GM21619 (cell line): ENCODE results near the gene GNB4.

Experiments used
- ATAC-seq: cut with Tn5 transposase; IDR thresholded peaks from one replicate; pipeline ENCODE4 v1.9.1; 2021; ENCODE audit not compliant: unreplicated experiment

The GNB4 gene

DNA sequence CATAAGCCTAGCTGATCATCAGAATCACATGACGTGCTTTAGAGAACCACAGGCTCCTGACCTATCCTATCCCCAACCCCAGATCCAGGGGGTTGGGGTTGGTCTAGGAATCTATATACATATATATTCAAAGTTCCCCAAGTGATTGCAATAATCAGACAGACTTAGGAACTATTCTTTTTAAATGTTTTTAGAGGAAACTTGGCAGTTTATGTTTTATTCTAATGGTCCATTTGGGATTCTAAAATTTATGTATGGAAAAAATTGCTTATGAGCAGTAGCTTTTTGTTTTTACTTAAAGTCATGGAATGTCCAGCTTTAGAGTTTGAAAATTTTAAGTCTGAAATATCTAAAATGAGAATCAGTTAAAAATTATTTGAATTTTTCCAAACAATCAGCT, 81.6 kb downstream of the GNB4 start:
- ATAC-seq, result no peak

DNA sequence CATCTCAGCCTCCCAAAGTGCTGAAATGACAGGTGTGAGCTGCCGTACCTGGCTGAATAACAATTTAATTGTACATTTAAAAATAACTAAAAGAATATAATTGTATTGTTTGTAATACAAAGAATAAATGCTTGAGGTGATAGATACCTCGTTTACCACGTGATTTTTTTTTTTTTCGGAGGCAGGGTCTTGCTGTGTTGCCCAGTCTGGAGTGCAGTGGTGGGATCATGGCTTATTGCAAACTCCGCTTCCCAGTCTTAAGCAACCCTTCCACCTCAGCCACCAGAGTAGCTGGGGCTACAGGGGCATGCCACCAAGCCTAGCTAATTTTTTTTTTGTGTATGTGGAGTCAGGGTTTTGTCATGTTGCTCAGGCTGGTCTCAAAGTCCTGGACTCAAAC, 87.9 kb downstream of the GNB4 start:
- no peak for ATAC-seq

DNA sequence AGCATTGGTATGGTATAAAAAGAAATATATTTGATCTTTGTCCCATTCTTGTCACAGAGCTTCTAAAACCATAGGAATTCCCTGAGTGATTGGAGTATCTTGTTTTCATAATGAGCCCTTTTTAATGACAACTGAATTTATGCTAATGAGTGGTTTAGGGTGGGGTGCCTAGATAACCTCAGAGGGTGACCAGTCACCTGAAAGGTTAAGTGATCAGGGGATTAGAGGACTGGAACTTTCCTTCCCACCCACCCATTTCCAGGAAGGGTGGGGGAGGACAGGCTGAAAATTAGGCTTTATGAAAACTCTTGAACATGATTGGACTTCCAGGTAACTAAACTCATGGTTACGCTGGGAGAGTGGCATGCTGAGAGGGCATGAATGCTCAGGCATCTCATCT, 95.3 kb downstream of the GNB4 start:
- ATAC-seq, result no peak

DNA sequence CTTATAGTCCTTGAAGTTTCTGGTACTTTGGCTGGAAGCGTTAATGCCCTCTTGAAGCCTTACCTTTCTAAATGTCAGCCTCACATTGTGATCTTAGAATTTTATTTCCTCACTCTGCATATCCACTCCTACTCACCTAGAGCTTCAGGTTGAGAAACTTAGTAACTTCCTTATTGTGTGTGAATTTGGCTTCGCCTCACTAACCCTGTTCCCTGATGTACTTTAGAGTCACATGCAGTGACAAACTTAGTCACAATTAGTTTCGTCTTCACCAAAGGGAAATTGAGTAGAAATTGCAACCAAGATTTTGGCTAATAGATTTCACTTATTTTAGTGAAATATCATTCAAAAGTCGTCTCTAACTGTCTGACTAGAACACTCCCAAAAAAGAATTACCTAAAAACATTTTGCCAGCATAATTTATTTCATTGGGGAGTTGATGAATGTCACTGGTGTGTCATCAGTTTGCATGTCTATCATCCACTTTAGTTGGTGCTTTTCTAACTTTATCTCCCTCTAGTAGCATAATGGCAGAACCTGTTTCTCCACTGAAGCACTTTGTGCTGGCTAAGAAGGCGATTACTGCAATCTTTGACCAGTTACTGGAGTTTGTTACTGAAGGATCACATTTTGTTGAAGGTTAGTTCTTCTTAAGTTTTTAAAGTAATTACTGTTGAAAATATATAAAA, 102.8 kb downstream of the GNB4 start:
- ATAC-seq, result peak; percentile 54

DNA sequence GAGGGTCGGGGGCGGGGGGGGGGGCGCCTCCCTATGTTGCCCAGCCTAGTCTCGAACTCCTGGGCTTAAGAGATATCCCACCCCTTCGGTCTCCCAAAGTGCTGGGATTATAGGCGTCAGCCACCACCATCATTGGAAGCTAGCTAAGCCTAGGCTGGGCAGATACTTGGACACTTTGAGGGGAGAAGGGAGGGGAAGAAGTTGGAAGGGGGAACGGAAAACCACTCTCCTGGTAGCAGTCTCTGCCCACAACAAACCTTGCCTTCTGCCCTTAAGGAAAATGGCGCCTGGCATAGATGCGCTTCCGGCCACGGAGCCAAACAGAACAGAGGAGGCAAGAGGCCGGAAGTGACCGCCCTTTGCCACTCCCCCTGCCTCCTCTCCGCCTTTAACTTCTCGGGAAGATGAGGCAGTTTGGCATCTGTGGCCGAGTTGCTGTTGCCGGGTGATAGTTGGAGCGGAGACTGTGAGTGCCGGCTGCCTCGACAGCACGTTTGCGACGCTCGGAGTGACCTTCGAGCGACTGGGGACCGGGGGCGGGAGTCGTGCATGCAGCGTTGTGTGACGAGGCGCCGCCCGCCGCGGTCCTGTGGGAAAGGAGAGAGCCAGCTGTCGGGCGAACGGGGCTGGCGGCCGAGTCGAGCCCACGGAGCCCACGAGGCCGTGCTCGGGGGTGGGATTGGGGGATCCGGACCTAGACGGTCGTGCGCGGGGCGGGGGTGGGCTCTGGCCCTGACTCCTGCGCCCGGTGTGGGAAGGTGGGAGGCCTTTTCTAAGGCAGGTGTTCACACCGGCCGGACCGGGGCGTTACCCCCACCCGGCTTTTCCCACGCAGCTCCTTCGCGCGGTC, 103.7 kb downstream of the GNB4 start, which contains the start of gene MFN1:
MFN1 (plus strand) TSS at position 365 of the 850 bp plus-strand sequence. CDS start 1,143 bp downstream, outside the sequence.
- peak; percentile 92 for ATAC-seq
